DOHH2 (cell line): Measurements from ENCODE around the gene ZSCAN21.

ENCODE experiments used
- EZH2phosphoT487 ChIP-seq: fragments of 200-600 bp; sonication (generic); IDR thresholded peaks from 2 replicates; pipeline ENCODE4 v1.6.1; 2017; ENCODE audit warnings: borderline replicate concordance, mild to moderate bottlenecking, antibody characterized with exemption, low read length, moderate library complexity, mixed read lengths
- TF ChIP-seq, protein P1 (sequence below): fragments of 200-600 bp; sonication (generic); IDR thresholded peaks from one replicate; pipeline ENCODE4 v1.5.1; 2014; ENCODE audit warnings: antibody characterized with exemption, mild to moderate bottlenecking, low read depth, low read length; ENCODE audit not compliant: poor library complexity, severe bottlenecking

DNA sequence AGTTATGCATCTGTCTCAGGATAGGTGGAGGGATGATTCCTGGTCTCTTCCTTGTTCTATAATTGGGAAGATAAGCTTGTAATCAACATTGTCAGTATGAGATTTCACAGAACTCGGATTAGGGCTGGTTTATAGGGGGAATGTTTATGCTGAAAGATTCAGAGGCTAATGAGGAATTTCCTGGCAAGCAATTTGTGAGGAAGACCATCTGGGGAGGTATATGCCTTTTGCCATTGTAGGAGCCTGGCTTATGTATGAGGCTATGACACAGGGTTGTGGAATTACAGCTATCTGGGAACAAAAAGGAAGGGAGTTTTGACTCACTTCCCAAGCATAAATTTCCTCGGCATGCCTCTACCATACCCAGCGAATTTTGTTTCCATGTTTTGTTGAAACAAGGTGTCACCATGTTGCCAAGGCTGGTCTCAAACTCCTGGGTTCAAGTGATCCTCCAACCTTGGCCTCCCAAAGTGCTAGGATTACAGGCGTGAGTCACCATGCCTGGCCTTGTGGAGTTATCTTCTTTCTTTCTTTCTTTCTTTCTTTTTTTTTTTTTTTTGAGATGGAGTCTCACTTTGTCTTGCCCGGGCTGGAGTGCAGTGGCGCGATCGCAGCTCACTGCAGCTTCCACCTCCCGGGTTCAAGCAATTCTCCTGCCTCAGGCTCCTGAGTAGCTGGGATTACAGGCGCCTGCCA lies 37.6 kb downstream of the ZSCAN21 start:
- TF ChIP-seq, protein P1, sequence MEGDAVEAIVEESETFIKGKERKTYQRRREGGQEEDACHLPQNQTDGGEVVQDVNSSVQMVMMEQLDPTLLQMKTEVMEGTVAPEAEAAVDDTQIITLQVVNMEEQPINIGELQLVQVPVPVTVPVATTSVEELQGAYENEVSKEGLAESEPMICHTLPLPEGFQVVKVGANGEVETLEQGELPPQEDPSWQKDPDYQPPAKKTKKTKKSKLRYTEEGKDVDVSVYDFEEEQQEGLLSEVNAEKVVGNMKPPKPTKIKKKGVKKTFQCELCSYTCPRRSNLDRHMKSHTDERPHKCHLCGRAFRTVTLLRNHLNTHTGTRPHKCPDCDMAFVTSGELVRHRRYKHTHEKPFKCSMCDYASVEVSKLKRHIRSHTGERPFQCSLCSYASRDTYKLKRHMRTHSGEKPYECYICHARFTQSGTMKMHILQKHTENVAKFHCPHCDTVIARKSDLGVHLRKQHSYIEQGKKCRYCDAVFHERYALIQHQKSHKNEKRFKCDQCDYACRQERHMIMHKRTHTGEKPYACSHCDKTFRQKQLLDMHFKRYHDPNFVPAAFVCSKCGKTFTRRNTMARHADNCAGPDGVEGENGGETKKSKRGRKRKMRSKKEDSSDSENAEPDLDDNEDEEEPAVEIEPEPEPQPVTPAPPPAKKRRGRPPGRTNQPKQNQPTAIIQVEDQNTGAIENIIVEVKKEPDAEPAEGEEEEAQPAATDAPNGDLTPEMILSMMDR = no peak
- TF ChIP-seq EZH2phosphoT487 = no peak
